Measurements from ENCODE around the gene FGGY. TPM values are rescaled to one million over a fixed set of nuclear protein-coding genes. Genes with fewer than 3 reads are reported as not detected.
"Not testable (repeated sequence)": the region's sequence is repeated elsewhere in the genome, so short reads cannot be mapped to it uniquely, and the experiment has no call there.

Gene FGGY
- total RNA-seq, 1 donor from 2014 or later = 38.8 TPM

GRCh38 chr1:59442492-59442891, 145.6 kb downstream of the FGGY start:
- DNase-seq (ENCODE audit: low spot score) = no peak

- no peak for DNase-seq (ENCODE audit: low spot score)
Measured at GRCh38 chr1:59443310-59443709, 146.4 kb downstream of the FGGY start.

- no peak for DNase-seq (ENCODE audit: low spot score)
Measured at GRCh38 chr1:59444520-59444919, 147.6 kb downstream of the FGGY start.

GRCh38 chr1:59445040-59445439, 148.1 kb downstream of the FGGY start:
- DNase-seq (ENCODE audit: low spot score) = peak; percentile 53

DNA sequence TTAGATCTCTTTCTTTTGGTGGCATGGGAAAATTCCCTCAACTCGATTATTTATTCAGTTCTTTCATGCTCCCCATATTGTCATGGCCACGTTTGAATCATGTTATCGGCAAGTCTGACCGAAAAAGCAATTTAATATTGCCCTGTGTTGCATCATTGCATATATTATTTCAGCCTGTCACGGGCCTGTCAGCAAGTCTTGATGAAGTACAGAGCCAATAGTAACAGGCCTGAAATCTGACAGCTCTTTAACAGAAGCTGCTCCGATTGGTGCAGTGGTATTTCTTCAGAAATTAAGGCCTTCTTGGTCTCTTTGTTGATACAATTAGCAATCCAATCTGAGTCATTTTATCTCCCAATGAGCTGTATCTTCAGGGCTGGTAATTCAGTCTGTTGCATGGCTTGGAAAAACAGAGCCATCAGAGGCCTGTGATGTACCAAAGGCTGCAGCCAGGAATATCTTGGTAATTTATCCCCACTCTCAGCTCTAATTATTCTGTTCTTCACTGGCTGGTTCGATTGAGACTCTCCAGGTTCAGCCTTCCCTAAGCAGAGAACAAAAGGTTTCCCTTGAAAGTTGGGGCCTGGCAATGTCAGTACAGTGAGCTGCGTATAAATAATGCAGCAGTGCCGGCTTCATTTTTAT, 149.5 kb downstream of the FGGY start:
- DNase-seq (ENCODE audit: low spot score) = no peak

DNA sequence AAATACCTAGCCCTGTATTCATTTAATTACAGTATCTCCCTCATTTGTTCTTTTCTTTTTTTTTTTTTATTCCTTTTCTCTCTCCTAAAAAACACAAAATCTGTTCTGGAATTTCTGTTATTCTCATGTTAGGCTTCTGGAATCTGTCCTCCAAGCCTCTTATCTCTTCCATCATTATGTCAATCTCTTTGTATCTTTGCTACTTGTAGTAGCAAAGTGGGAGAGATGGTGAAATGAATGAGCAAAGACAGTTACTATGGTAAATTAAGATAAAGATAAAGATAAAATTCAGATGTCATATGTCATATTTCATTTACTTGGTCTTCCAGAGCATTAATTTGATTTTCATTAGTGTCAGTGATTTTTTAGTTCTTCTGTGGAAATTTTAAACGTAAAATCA, 155.1 kb downstream of the FGGY start:
- no peak for DNase-seq (ENCODE audit: low spot score)

DNA sequence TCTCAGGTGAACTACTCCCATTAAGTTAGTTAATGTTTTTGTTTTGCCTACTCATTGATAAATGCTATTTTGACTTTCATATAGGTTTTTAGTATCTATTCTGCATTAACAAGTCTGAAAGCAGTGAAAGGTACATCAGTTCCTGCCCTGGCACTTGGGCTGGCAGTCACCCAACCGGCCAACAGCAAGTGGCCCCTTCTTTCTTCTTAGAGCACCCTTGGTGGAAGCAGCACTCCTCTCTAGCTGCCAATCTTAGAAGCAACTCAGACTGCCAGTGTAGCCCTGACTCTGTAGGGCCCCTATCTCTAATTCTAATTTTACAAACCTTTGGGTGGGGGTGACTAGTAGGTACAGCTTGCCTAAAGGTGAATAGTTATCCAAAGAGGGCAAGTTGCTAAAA, 155.7 kb downstream of the FGGY start:
- DNase-seq (ENCODE audit: low spot score) = no peak

- DNase-seq (ENCODE audit: low spot score) = no peak
Measured at GRCh38 chr1:59453297-59453968, 156.5 kb downstream of the FGGY start.

- no peak for DNase-seq (ENCODE audit: low spot score)
Measured at GRCh38 chr1:59455206-59455605, 158.3 kb downstream of the FGGY start.

- DNase-seq (ENCODE audit: low spot score) = no peak
Measured at GRCh38 chr1:59457786-59458185, 160.9 kb downstream of the FGGY start.

DNA sequence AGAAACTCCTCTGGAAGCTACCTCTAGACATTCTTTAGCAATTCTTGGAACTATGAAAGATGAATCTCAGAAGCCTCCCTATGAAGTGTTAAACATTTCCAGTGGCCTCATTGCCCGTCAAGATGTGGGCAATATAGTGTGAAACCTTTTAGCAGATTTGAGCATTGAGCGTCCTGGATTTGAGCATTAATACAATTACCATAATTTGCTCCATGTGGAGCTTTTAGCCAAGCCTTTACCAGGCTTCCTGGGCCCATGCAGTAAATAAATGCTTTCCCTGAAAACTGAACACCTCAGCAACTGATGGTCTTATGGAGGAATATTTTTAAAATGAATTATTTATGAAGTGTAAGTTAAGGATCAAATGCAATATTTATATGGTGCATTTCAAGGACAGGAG, 162.0 kb downstream of the FGGY start:
- no peak for DNase-seq (ENCODE audit: low spot score)

GRCh38 chr1:59462942-59463341, 166.0 kb downstream of the FGGY start:
- not testable (repeated sequence) for DNase-seq (ENCODE audit: low spot score)

GRCh38 chr1:59465478-59465877, 168.6 kb downstream of the FGGY start:
- DNase-seq (ENCODE audit: low spot score) = not testable (repeated sequence)

GRCh38 chr1:59468828-59469428, 172.0 kb downstream of the FGGY start:
- no peak for DNase-seq (ENCODE audit: low spot score)

- DNase-seq (ENCODE audit: low spot score) = not testable (repeated sequence)
Measured at GRCh38 chr1:59471991-59472570, 175.2 kb downstream of the FGGY start.

DNA sequence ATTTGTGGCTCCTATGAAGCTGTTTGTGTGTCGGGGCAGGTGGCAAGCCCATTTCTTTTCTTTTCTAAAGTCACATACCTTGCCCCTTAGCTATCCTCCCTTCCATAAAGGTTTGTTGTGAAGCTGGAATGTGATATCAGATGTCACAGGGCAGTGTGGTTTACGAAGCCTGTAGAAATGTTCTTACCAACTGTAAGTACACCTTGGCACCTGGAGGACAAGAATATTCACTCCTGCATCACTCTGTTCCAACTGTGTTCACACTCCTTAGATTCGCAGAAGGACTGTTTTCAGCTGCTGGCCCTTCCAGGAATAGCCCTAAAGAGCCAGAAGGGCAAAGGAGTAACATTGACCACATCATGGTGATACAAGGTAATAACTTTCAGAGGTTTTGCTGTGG, 176.9 kb downstream of the FGGY start:
- no peak for DNase-seq (ENCODE audit: low spot score)

- DNase-seq (ENCODE audit: low spot score) = no peak
Measured at GRCh38 chr1:59474496-59474895, 177.6 kb downstream of the FGGY start.

GRCh38 chr1:59475737-59476136, 178.8 kb downstream of the FGGY start:
- DNase-seq (ENCODE audit: low spot score) = no peak

- no peak for DNase-seq (ENCODE audit: low spot score)
Measured at GRCh38 chr1:59477286-59477685, 180.4 kb downstream of the FGGY start.

GRCh38 chr1:59477867-59478266, 181.0 kb downstream of the FGGY start:
- DNase-seq (ENCODE audit: low spot score) = no peak

DNA sequence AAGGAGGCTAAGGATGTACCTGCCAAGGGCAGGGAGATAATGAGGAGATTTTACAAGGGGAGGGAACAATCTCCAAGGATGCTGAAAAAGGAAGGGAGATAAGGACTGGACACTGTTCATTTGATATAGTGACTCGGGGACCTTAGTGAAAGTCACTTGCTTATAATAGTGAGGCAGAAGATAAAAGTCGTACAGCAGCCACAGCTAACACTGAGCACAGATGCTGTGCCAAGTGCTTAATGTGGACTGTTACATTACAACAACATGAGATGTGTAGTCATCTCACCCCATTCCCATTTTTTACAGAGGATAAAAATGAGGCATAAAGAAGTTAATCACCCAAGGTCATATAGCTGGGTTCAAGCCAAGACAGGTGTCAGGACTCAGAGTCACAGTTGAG, 181.9 kb downstream of the FGGY start:
- DNase-seq (ENCODE audit: low spot score) = no peak

DNA sequence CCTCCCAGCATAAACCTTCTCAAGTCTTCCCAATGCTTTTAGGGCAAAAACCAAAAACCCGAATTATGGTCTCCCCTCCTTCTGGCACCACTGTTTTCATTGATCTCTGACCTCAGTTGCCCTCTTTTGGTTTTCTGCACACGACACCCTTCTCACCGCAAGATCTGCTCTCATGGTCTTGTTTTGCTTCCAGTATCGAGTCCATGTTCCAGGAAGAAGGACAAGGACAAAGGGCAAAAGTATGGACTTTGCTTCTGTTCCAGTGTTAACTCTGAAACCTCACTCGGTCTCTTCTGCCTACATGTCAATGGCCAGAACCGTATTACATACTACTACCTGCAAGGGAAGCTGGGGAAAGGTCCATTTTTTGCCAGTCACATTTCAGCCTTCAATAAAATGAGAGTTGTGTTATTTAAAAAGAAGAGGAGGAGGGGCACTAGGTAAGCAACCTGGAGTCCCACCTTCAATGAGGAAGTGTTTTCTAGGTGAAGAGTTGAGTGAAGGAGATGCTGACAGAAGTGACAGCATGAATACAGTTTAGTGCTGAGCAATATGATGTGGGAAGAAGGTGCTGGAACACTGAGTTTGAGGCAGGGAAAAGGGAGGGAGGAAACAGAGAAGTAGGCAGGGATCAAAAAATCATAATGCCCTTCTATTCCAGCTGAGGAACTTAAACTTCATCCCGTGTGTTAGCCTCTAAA, 183.4 kb downstream of the FGGY start:
- DNase-seq (ENCODE audit: low spot score) = no peak

Data from ureter (tissue), 1 donor.